22Rv1 (cell line): ENCODE measurements around the gene PRAMEF7.
"Not testable (repeated sequence)": the region's sequence is repeated elsewhere in the genome, so short reads cannot be mapped to it uniquely, and the experiment has no call there.

Experiments used
- CTCF ChIP-seq: fragments of 450-650 bp; IDR thresholded peaks from 2 replicates; pipeline ENCODE4 v1.5.1; 2017; ENCODE audit warnings: mild to moderate bottlenecking
- ZFX ChIP-seq: fragments of 450-650 bp; IDR thresholded peaks from 2 replicates; pipeline ENCODE4 v1.6.1; 2017; ENCODE audit warnings: antibody characterized with exemption, borderline replicate concordance

- TF ChIP-seq CTCF, ZFX: not testable (repeated sequence)
These were observed 18.2 kb upstream of the PRAMEF7 start, which contains the start of gene PRAMEF10 for GRCh38 chr1:12898170-12898569.
